ENCODE results near the gene GSG1L2.

GSG1L2 gene

DNA sequence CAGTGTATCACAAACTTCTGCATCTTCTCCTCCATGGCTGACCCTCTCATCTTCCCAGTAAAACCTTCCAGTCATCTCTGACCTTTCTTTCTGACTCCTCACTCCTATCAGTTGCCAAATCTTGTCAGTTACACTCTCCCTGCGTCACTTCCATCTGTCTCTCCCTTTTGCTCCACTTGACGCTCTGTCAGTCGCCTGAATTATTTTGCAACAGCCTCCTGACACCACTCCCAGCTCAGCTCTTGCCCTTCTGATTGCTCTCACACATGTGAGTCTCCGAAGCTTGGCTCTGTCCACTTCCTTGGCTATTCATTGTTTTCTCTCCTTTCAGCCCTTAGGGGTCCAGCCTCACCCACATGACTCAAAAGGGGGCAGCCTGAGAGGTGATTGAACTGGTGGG lies 58.2 kb downstream of the GSG1L2 start:
- H3K4me3 ChIP-seq (ENCODE audit: control insufficient read depth, low read depth, low read length), result no peak overlapping the region
- no peak for DNase-seq (ENCODE audit: low read depth)
- TF ChIP-seq CTCF (IDR thresholded peaks at IDR 0.05; ENCODE audit: control insufficient read depth, insufficient read depth, low read depth, low read length, missing control alignments), result no peak

- no peak for TF ChIP-seq CTCF (IDR thresholded peaks at IDR 0.05; ENCODE audit: control insufficient read depth, insufficient read depth, low read depth, low read length, missing control alignments)
- no peak for DNase-seq (ENCODE audit: low read depth)
- H3K4me3 ChIP-seq (ENCODE audit: control insufficient read depth, low read depth, low read length), result no peak overlapping the region
Observed at GRCh38 chr17:9760266-9760665, 61.6 kb downstream of the GSG1L2 start.

- no peak for TF ChIP-seq CTCF (IDR thresholded peaks at IDR 0.05; ENCODE audit: control insufficient read depth, insufficient read depth, low read depth, low read length, missing control alignments)
- H3K4me3 ChIP-seq (ENCODE audit: control insufficient read depth, low read depth, low read length), result no peak overlapping the region
- DNase-seq (ENCODE audit: low read depth), result no peak
Observed at GRCh38 chr17:9755083-9755482, 66.8 kb downstream of the GSG1L2 start.
